ENCODE data around the gene STX19. TPM values are rescaled to one million over a fixed set of nuclear protein-coding genes. Genes with fewer than 3 reads are reported as not detected.

STX19 gene
- polyA plus RNA-seq, 1 experiment = not detected

- Histone ChIP-seq H3K4me3 (ENCODE audit: low read depth, low read length) (no peak overlapping the region), H3K36me3 (ENCODE audit: control insufficient read depth, insufficient read depth, low read length) (no peaks in the 10 kb centered on the region), H3K27me3 (ENCODE audit: control insufficient read depth, insufficient read depth, low read length) (no peaks in the 10 kb centered on the region)
- no peak for DNase-seq (ENCODE audit: low read depth)
- peak; percentile 35; the same call in 1 of the 2 replicates for TF ChIP-seq CTCF (IDR thresholded peaks at IDR 0.05; ENCODE audit: insufficient read depth, low read depth, low read length)
- POLR2A ChIA-PET = no interaction called here
- CTCF ChIA-PET = interaction anchor here (0.5 to 2.3 kb wide), 13 partner anchors 20 to 80 kb away, joined by 3 to 16 read pairs (median 4); partner anchors contain the start of gene STX19
Measured at GRCh38 chr3:94069194-94069813, 40.9 kb upstream of the STX19 start.

- Histone ChIP-seq H3K27me3 (ENCODE audit: control insufficient read depth, insufficient read depth, low read length) (no peaks in the 10 kb centered on the region), H3K36me3 (ENCODE audit: control insufficient read depth, insufficient read depth, low read length) (no peaks in the 10 kb centered on the region), H3K4me3 (ENCODE audit: low read depth, low read length) (no peak overlapping the region)
- no peak for DNase-seq (ENCODE audit: low read depth)
- CTCF ChIA-PET = interaction anchor here (0.9 to 1.4 kb wide), 2 partner anchors 12 to 60 kb away, joined by 3 read pairs; no protein-coding TSS in a partner anchor
- POLR2A ChIA-PET = no interaction called here
- no peak for TF ChIP-seq CTCF (IDR thresholded peaks at IDR 0.05; ENCODE audit: insufficient read depth, low read depth, low read length)
Measured at GRCh38 chr3:94066506-94067500, 38.4 kb upstream of the STX19 start.

GRCh38 chr3:94065819-94066480, 37.6 kb upstream of the STX19 start:
- Histone ChIP-seq H3K36me3 (ENCODE audit: control insufficient read depth, insufficient read depth, low read length) (no peaks in the 10 kb centered on the region), H3K4me3 (ENCODE audit: low read depth, low read length) (no peak overlapping the region), H3K27me3 (ENCODE audit: control insufficient read depth, insufficient read depth, low read length) (no peaks in the 10 kb centered on the region)
- ChIA-PET POLR2A (no interaction called here), CTCF (interaction anchor here (0.7 to 1.6 kb wide), 3 partner anchors 9 to 63 kb away, joined by 3 to 6 read pairs (median 3); no protein-coding TSS in a partner anchor)
- no peak for TF ChIP-seq CTCF (IDR thresholded peaks at IDR 0.05; ENCODE audit: insufficient read depth, low read depth, low read length)
- no peak for DNase-seq (ENCODE audit: low read depth)

GRCh38 chr3:94065122-94065521, 36.7 kb upstream of the STX19 start:
- POLR2A ChIA-PET = no interaction called here
- Histone ChIP-seq H3K4me3 (ENCODE audit: low read depth, low read length) (no peak overlapping the region), H3K36me3 (ENCODE audit: control insufficient read depth, insufficient read depth, low read length) (no peaks in the 10 kb centered on the region), H3K27me3 (ENCODE audit: control insufficient read depth, insufficient read depth, low read length) (no peaks in the 10 kb centered on the region)
- no peak for DNase-seq (ENCODE audit: low read depth)
- no peak for TF ChIP-seq CTCF (IDR thresholded peaks at IDR 0.05; ENCODE audit: insufficient read depth, low read depth, low read length)
- CTCF ChIA-PET = interaction anchor here (0.7 to 1.6 kb wide), 3 partner anchors 9 to 62 kb away, joined by 3 to 6 read pairs (median 3); no protein-coding TSS in a partner anchor
